Measurements from ENCODE around the gene GLIS1.
A peak's percentile ranks its signal among the peaks of the same experiment; 100 is the strongest.

The GLIS1 gene

DNA sequence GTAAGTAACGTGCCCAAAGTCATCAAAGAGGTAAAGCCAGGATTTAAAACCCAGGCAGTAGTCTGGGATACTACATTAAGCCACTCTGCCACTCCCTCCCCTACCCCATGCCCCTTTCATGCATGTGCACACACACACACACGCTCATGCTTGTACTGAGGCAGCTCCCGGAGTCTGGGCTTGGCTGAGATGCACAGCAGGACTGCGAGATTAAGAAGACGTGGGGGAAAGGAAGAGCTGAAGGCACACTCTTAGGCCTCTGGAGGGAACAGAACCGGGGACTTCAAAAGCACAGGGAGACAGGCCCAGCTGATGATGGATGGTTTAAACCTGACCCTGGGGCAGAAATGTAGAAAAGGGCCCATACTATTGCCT is 98.3 kb downstream of the GLIS1 start:
- in situ Hi-C loops (cut with HindIII; ENCODE audit: low pct_ligation_motif_present, low sequenced_read_pairs), result no loop called here
- no peaks in the 10 kb centered on the region for H3K27me3 ChIP-seq (replicated peaks)
- H3K27ac ChIP-seq, result no peak overlapping the region
- no peak for DNase-seq
- H3K36me3 ChIP-seq (replicated peaks), result no peaks in the 10 kb centered on the region
- no peak overlapping the region for H3K4me3 ChIP-seq (ENCODE audit: low read depth, low read length)
- no peak for TF ChIP-seq CTCF (IDR thresholded peaks at IDR 0.05; ENCODE audit: low read depth, low read length, missing control alignments)

- in situ Hi-C loops (cut with HindIII; ENCODE audit: low pct_ligation_motif_present, low sequenced_read_pairs), result no loop called here
Observed at GRCh38 chr1:53639996-53640700, 98.8 kb downstream of the GLIS1 start.

GRCh38 chr1:53639251-53639763 is 99.7 kb downstream of the GLIS1 start:
- no peaks in the 10 kb centered on the region for H3K27me3 ChIP-seq (replicated peaks)
- no peak for DNase-seq
- in situ Hi-C loops (cut with HindIII; ENCODE audit: low pct_ligation_motif_present, low sequenced_read_pairs), result no loop called here
- no peak overlapping the region for H3K4me3 ChIP-seq (ENCODE audit: low read depth, low read length)
- TF ChIP-seq CTCF (IDR thresholded peaks at IDR 0.05; ENCODE audit: low read depth, low read length, missing control alignments), result peak; percentile 31
- no peaks in the 10 kb centered on the region for H3K36me3 ChIP-seq (replicated peaks)
- H3K27ac ChIP-seq, result no peak overlapping the region

More at GRCh38 chr1:53639996-53640700, 98.8 kb downstream of the GLIS1 start:
- no peak overlapping the region for H3K4me3 ChIP-seq (ENCODE audit: low read depth, low read length)
- TF ChIP-seq CTCF (IDR thresholded peaks at IDR 0.05; ENCODE audit: low read depth, low read length, missing control alignments), result no peak
- H3K36me3 ChIP-seq (replicated peaks), result no peaks in the 10 kb centered on the region
- no peaks in the 10 kb centered on the region for H3K27me3 ChIP-seq (replicated peaks)
- no peak for DNase-seq
- no peak overlapping the region for H3K27ac ChIP-seq

- no peak for TF ChIP-seq CTCF (IDR thresholded peaks at IDR 0.05; ENCODE audit: low read depth, low read length, missing control alignments)
- Histone ChIP-seq H3K27me3 (replicated peaks) (no peaks in the 10 kb centered on the region), H3K4me3 (ENCODE audit: low read depth, low read length) (no peak overlapping the region), H3K27ac (no peak overlapping the region), H3K36me3 (replicated peaks) (no peaks in the 10 kb centered on the region)
- in situ Hi-C loops (cut with HindIII; ENCODE audit: low pct_ligation_motif_present, low sequenced_read_pairs), result no loop called here
- no peak for DNase-seq
Observed at GRCh38 chr1:53638360-53639035, 100.5 kb downstream of the GLIS1 start.

DNA sequence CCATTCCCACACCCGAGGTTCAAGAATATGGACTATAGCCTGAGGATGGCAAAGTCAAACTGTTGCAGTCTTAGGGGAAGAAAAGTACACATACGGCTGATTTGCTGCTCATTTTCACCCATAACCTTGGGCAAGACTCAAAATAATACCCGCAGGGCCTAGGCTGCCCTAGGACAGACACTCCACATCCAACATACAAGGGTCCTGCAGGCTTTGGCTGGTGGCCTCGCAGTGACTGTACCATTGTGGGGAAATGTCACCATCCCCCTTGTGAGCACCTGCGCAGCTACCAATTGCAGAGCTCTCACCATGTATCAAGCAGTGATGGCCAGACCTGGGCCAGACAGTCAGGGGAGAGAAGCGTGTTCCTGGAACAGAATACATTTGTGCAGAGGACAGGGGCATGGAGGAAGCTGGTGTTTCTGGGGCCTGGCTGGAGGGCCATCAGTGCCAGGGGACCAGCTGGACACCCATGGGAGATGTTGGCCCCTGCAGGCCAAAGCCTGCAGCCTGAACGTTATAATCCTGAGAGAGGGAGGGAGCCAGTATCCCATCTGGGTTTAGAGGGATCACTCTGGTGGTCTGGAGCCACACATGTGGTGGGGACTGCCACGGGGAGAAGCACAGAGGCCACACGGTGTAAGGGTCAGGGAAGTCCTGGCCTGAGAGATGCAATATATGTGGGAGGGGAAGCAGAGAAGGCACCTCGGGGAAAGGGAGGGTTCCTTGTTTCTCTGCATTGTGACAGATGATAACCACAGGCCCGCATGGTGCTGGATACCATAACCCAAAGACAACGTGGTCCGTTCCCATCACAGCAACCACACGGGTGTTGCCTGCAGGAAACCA is 101.2 kb downstream of the GLIS1 start:
- Histone ChIP-seq H3K27ac (no peak overlapping the region), H3K27me3 (replicated peaks) (no peaks in the 10 kb centered on the region), H3K36me3 (replicated peaks) (no peaks in the 10 kb centered on the region), H3K4me3 (ENCODE audit: low read depth, low read length) (no peak overlapping the region)
- no peak for DNase-seq
- TF ChIP-seq CTCF (IDR thresholded peaks at IDR 0.05; ENCODE audit: low read depth, low read length, missing control alignments), result no peak
- in situ Hi-C loops (cut with HindIII; ENCODE audit: low pct_ligation_motif_present, low sequenced_read_pairs), result no loop called here
